ENCODE measurements around the gene POLDIP2. TPM values are rescaled to one million over a fixed set of nuclear protein-coding genes. Genes with fewer than 3 reads are reported as not detected.

POLDIP2 gene
- total and polyA plus RNA-seq, 2 of the 13 experiments (the other 11 are each of a cell fraction or from before 2014, with no cell fraction given) = 85.9 to 114 TPM

DNA sequence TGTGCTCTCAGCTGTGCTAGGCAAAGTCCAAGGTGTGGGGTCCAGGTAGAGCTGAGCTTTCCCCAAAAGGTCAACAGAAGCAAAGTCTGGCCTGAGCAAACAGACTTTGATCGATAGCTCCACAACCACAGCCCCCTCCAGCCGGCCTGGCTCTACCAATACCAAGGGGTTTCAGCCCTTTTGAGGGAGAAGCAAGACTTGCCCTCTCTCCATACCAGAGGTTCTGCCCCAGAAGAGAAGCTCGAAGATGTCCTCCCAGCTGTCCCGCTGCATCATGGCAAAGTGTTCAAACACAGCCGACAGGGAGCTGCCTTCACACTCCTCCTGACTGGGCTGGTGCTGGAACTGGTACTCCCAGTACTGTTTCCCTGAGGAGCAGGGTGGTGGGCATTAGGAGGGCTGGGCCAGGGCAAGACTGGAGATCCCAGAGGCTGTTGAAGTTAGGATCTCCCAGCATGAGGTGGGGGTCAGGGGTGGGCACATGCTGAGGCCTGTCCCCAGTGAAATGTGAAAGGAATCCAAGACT lies 11.0 kb upstream of the POLDIP2 start (continued):
- TF ChIP-seq DMTF1 (CRISPR knock-in tag; IDR thresholded peaks at IDR 0.05) (no peak), ZNF512B (CRISPR knock-in tag; IDR thresholded peaks at IDR 0.05; ENCODE audit: borderline replicate concordance) (peak; percentile 59; the same call in 1 of the 2 replicates), FOXK2 (IDR thresholded peaks at IDR 0.05) (0 out of 2 replicates have a peak, but pooled peaks have one; percentile 12), CREM (IDR thresholded peaks at IDR 0.05) (peak; percentile 89), CREM (CRISPR knock-in tag; IDR thresholded peaks at IDR 0.05) (no peak), AHDC1 (CRISPR knock-in tag; IDR thresholded peaks at IDR 0.05; ENCODE audit: borderline replicate concordance) (peak; percentile 81), IRX3 (CRISPR knock-in tag; IDR thresholded peaks at IDR 0.05; ENCODE audit: borderline replicate concordance, low read depth) (no peak), HOXA3 (CRISPR knock-in tag; IDR thresholded peaks at IDR 0.05) (peak; percentile 94), STAG1 (CRISPR knock-in tag; IDR thresholded peaks at IDR 0.05) (peak; percentile 33; the same call in 1 of the 2 replicates), RAD51 (IDR thresholded peaks at IDR 0.05; ENCODE audit: borderline replicate concordance) (no peak), TCF7 (IDR thresholded peaks at IDR 0.05; ENCODE audit: low read depth) (peak; percentile 60)
- TF ChIP-seq, protein P1, sequence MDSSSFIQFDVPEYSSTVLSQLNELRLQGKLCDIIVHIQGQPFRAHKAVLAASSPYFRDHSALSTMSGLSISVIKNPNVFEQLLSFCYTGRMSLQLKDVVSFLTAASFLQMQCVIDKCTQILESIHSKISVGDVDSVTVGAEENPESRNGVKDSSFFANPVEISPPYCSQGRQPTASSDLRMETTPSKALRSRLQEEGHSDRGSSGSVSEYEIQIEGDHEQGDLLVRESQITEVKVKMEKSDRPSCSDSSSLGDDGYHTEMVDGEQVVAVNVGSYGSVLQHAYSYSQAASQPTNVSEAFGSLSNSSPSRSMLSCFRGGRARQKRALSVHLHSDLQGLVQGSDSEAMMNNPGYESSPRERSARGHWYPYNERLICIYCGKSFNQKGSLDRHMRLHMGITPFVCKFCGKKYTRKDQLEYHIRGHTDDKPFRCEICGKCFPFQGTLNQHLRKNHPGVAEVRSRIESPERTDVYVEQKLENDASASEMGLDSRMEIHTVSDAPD (CRISPR knock-in tag; IDR thresholded peaks at IDR 0.05) = peak; percentile 97
